Measurements from ENCODE around the gene RBM20. TPM values are rescaled to one million over a fixed set of nuclear protein-coding genes. Genes with fewer than 3 reads are reported as not detected.

Gene RBM20
- total and polyA plus RNA-seq, 2 of the 13 experiments (the other 11 are each of a cell fraction or from before 2014, with no cell fraction given) = 0.02 to 0.22 TPM

GRCh38 chr10:110813743-110814472 is 169.8 kb downstream of the RBM20 start:
- ChIA-PET POLR2A (no interaction called here), CTCF (ENCODE audit: low intra/inter-chr PET ratio, low total read pairs) (no interaction called here)
- BruUV-seq (replicated peaks) = no TSS peak
- no peaks in the 10 kb centered on the region for H4K20me1 ChIP-seq (ENCODE audit: insufficient read depth, low read length)
- peaks cover 3 to 11% of the 10 kb centered on the region in 2 experiments; a peak in 2 of 5 replicates for H3K27me3 ChIP-seq (ENCODE audit: control insufficient read depth in 1 of 2, insufficient read depth in 2 of 2, low read length in 2 of 2)
- no peak for TF ChIP-seq MXI1 (IDR thresholded peaks at IDR 0.05; ENCODE audit: borderline replicate concordance, low read depth, low read length)
- no peak for TF ChIP-seq PHB2 (IDR thresholded peaks at IDR 0.05; ENCODE audit: partially characterized antibody)
- TF ChIP-seq REPIN1 (CRISPR knock-in tag; IDR thresholded peaks at IDR 0.05; ENCODE audit: borderline replicate concordance, low read depth) = no peak
- no peak for TF ChIP-seq RBM22 (optimal IDR thresholded peaks at IDR 0.05; ENCODE audit: low read length)
- TF ChIP-seq WIZ (CRISPR knock-in tag; IDR thresholded peaks at IDR 0.05) = no peak
- TF ChIP-seq ZBTB21 (CRISPR knock-in tag; IDR thresholded peaks at IDR 0.05) = no peak
- TF ChIP-seq CHD2 (IDR thresholded peaks at IDR 0.05; ENCODE audit: low read depth, low read length) = no peak
- no peak for TF ChIP-seq TOE1 (CRISPR knock-in tag; IDR thresholded peaks at IDR 0.05)
- TF ChIP-seq ZNF333 (CRISPR knock-in tag; IDR thresholded peaks at IDR 0.05; ENCODE audit: borderline replicate concordance) = no peak
- TF ChIP-seq CBX2 (IDR thresholded peaks at IDR 0.05; ENCODE audit: low read depth, low read length) = no peak
- no peak for TF ChIP-seq CBX2 (CRISPR knock-in tag; IDR thresholded peaks at IDR 0.05; ENCODE audit: low read depth)
- TF ChIP-seq SIX1 (CRISPR knock-in tag; IDR thresholded peaks at IDR 0.05; ENCODE audit: borderline replicate concordance) = no peak
- TF ChIP-seq, protein P1, sequence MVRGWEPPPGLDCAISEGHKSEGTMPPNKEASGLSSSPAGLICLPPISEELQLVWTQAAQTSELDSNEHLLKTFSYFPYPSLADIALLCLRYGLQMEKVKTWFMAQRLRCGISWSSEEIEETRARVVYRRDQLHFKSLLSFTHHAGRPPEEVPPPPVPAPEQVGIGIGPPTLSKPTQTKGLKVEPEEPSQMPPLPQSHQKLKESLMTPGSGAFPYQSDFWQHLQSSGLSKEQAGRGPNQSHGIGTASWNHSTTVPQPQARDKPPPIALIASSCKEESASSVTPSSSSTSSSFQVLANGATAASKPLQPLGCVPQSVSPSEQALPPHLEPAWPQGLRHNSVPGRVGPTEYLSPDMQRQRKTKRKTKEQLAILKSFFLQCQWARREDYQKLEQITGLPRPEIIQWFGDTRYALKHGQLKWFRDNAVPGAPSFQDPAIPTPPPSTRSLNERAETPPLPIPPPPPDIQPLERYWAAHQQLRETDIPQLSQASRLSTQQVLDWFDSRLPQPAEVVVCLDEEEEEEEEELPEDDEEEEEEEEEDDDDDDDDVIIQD (CRISPR knock-in tag; IDR thresholded peaks at IDR 0.05; ENCODE audit: low read depth) = no peak
- no peak for TF ChIP-seq AKNA (CRISPR knock-in tag; IDR thresholded peaks at IDR 0.05; ENCODE audit: borderline replicate concordance)
- TF ChIP-seq HMG20A (CRISPR knock-in tag; IDR thresholded peaks at IDR 0.05; ENCODE audit: borderline replicate concordance) = no peak
- no peak for TF ChIP-seq SOX5 (CRISPR knock-in tag; IDR thresholded peaks at IDR 0.05; ENCODE audit: borderline replicate concordance)
- TF ChIP-seq ZNF335 (CRISPR knock-in tag; IDR thresholded peaks at IDR 0.05) = no peak
- TF ChIP-seq SAP130 (CRISPR knock-in tag; IDR thresholded peaks at IDR 0.05; ENCODE audit: low read depth) = no peak
- no peak for TF ChIP-seq ZSCAN12 (CRISPR knock-in tag; IDR thresholded peaks at IDR 0.05)
- peaks cover 23% of the 10 kb centered on the region for H3K4me1 ChIP-seq (ENCODE audit: insufficient read depth, low read length)
- DNase-seq (ENCODE audit: low spot score) (no peak), ATAC-seq (no peak), FAIRE-seq (no peak)
- H3K4me3 ChIP-seq (replicated peaks in 1 of 3; ENCODE audit: insufficient read depth in 1 of 3, low read depth in 2 of 3, low read length in 3 of 3) = no peak overlapping the region
- 58% methylated on average over 8 of the region's 8 CpGs for WGBS (ENCODE audit: low lambda C conversion rate)
- H3K36me3 ChIP-seq (replicated peaks in 1 of 2; ENCODE audit: control insufficient read depth in 1 of 2, insufficient read depth in 2 of 2, low read length in 2 of 2) = no peaks in the 10 kb centered on the region
- H3K9ac ChIP-seq (ENCODE audit: insufficient read depth, low read depth, low read length) = no peak overlapping the region
- H3K27ac ChIP-seq (ENCODE audit: extremely low read length, insufficient read depth, low read length) = no peak overlapping the region
- intact Hi-C loops (cut with micrococcal nuclease; ENCODE audit: unreplicated experiment) = no loop called here
- no peaks in the 10 kb centered on the region for H3K9me3 ChIP-seq (ENCODE audit: low read length)
- H3K4me2 ChIP-seq (ENCODE audit: low read depth, low read length) = no peak overlapping the region
- H2AFZ ChIP-seq (ENCODE audit: low read length) = no peak overlapping the region
- no peaks in the 10 kb centered on the region for H3K79me2 ChIP-seq (ENCODE audit: insufficient read depth, low read length)
- in situ Hi-C loops (cut with HindIII; ENCODE audit: extremely low pct_ligation_motif_present, low pct_unique_long_range_greater_than_20kb) = no loop called here
